ENCODE data around the gene MFSD11.

The MFSD11 gene

DNA sequence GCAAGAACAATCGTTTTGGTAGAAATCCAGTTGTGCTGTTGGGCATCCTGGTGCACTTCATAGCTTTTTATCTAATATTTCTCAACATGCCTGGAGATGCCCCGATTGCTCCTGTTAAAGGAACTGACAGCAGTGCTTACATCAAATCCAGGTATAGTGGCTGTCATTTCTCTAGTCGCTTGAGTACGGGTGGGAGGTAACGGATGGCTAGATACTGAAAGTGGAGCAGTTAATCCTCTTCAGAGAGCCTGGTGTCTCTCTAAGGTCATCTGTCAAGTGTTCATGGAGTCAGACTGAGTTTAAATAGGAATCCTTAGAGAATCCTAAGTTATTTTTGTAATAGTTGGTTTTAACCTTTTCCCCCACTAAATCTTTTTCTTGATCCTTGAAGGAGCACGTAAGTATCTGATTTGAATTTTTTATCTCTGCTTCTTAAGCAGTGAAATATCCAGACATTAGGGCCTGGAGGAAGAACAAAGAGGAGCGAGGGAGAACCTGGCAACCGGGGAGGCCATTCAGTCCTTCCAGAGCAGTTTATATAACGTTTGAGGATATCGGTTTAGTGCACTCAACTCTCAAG is 37.2 kb downstream of the MFSD11 start:
- no peak overlapping the region for H3K9ac ChIP-seq (ENCODE audit: low read depth, low read length, poor library complexity, severe bottlenecking)
- H3K79me2 ChIP-seq (ENCODE audit: insufficient read depth, low read length), result no peaks in the 10 kb centered on the region
- TF ChIP-seq EZH2phosphoT487 (IDR thresholded peaks at IDR 0.05; ENCODE audit: borderline replicate concordance), result no peak
- TF ChIP-seq CTCF (conservative IDR thresholded peaks at IDR 0.05; ENCODE audit: low read length), result no peak
- peaks cover 30% of the 10 kb centered on the region; the same call in 1 of the 2 replicates for H3K36me3 ChIP-seq (ENCODE audit: insufficient read depth, low read length)
- H3K27me3 ChIP-seq (ENCODE audit: insufficient read depth, low read length, poor library complexity, severe bottlenecking), result no peaks in the 10 kb centered on the region
- H4K20me1 ChIP-seq (ENCODE audit: insufficient read depth, low read length, poor library complexity, severe bottlenecking), result no peaks in the 10 kb centered on the region
- H3F3A ChIP-seq (ENCODE audit: low read depth), result no peaks in the 10 kb centered on the region
- peaks cover 9% of the 10 kb centered on the region for H3K4me1 ChIP-seq (ENCODE audit: insufficient read depth, low read length, poor library complexity, severe bottlenecking)
- H3K9me2 ChIP-seq (replicated peaks; ENCODE audit: low read depth, low read length), result no peaks in the 10 kb centered on the region
- no peaks in the 10 kb centered on the region for H3K9me3 ChIP-seq (ENCODE audit: insufficient read depth, low read depth, low read length)
- no peak overlapping the region for H3K4me3 ChIP-seq (ENCODE audit: low read length, poor library complexity, severe bottlenecking)
- H3K4me2 ChIP-seq (ENCODE audit: low read depth, low read length, poor library complexity, severe bottlenecking), result no peak overlapping the region
- H2AFZ ChIP-seq (ENCODE audit: low read length), result no peak overlapping the region

DNA sequence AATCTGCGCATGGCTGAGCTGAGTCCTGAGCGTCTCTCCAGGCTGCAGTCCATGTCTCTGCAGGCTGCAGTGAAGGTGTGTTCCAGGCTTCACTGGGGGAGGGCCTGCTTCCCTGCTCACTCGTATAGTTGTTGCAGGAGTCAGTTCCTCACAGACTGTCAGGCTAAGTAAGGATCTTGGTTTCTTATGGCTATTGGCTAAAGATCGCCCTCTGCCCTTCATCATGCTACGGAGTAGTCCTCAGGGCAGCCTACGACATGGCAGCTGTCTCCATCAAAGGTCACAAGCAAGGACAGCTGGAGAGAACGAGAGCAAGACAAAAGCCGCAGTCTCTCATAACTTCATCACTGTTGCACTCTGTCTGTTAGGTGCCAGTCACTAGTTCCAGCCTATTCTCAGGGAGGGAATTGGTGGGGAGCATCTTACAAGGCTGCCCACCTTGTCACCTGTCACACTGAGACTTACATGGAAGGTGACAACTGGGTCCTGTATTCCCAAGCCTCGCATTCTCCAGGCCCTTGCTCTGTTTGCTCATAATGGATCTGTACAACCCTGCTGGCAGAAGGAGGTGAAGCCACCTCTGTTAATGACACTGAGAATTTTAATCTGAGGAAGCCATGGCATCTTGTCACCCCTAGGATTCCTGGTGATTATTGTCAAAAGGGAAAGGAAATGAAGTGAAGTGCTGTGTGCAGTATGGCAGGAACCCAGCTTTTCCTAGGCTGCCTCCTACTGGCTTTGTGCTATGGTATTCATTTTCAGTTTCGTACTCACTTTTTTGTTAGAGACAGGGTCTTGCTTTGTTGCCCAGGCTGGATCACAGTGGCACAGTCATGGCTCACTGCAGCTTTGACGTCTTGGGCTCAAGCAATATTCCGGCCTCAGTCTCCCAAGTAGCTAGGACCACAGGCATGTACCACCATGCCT is 43.4 kb downstream of the MFSD11 start:
- no peaks in the 10 kb centered on the region for H3F3A ChIP-seq (ENCODE audit: low read depth)
- H4K20me1 ChIP-seq (ENCODE audit: insufficient read depth, low read length, poor library complexity, severe bottlenecking), result no peaks in the 10 kb centered on the region
- H2AFZ ChIP-seq (ENCODE audit: low read length), result no peak overlapping the region
- no peaks in the 10 kb centered on the region for H3K4me1 ChIP-seq (ENCODE audit: insufficient read depth, low read length, poor library complexity, severe bottlenecking)
- H3K27me3 ChIP-seq (ENCODE audit: insufficient read depth, low read length, poor library complexity, severe bottlenecking), result no peaks in the 10 kb centered on the region
- no peak overlapping the region for H3K4me3 ChIP-seq (ENCODE audit: low read length, poor library complexity, severe bottlenecking)
- H3K36me3 ChIP-seq (ENCODE audit: insufficient read depth, low read length), result peaks cover 24% of the 10 kb centered on the region; the same call in 1 of the 2 replicates
- TF ChIP-seq CTCF (conservative IDR thresholded peaks at IDR 0.05; ENCODE audit: low read length) (peak; percentile 30; the same call in 1 of the 2 replicates), EZH2phosphoT487 (IDR thresholded peaks at IDR 0.05; ENCODE audit: borderline replicate concordance) (no peak)
- no peak overlapping the region for H3K9ac ChIP-seq (ENCODE audit: low read depth, low read length, poor library complexity, severe bottlenecking)
- no peak overlapping the region for H3K4me2 ChIP-seq (ENCODE audit: low read depth, low read length, poor library complexity, severe bottlenecking)
- H3K9me3 ChIP-seq (ENCODE audit: insufficient read depth, low read depth, low read length), result no peaks in the 10 kb centered on the region
- H3K9me2 ChIP-seq (replicated peaks; ENCODE audit: low read depth, low read length), result no peaks in the 10 kb centered on the region
- no peaks in the 10 kb centered on the region for H3K79me2 ChIP-seq (ENCODE audit: insufficient read depth, low read length)

- H3K4me2 ChIP-seq (ENCODE audit: low read depth, low read length, poor library complexity, severe bottlenecking), result no peak overlapping the region
- H3K9ac ChIP-seq (ENCODE audit: low read depth, low read length, poor library complexity, severe bottlenecking), result no peak overlapping the region
- H3K4me3 ChIP-seq (ENCODE audit: low read length, poor library complexity, severe bottlenecking), result no peak overlapping the region
- H4K20me1 ChIP-seq (ENCODE audit: insufficient read depth, low read length, poor library complexity, severe bottlenecking), result no peaks in the 10 kb centered on the region
- no peaks in the 10 kb centered on the region for H3F3A ChIP-seq (ENCODE audit: low read depth)
- peaks cover 6% of the 10 kb centered on the region for H3K4me1 ChIP-seq (ENCODE audit: insufficient read depth, low read length, poor library complexity, severe bottlenecking)
- H3K36me3 ChIP-seq (ENCODE audit: insufficient read depth, low read length), result peaks cover 13% of the 10 kb centered on the region; the same call in 1 of the 2 replicates
- no peaks in the 10 kb centered on the region for H3K79me2 ChIP-seq (ENCODE audit: insufficient read depth, low read length)
- no peak overlapping the region for H2AFZ ChIP-seq (ENCODE audit: low read length)
- no peaks in the 10 kb centered on the region for H3K27me3 ChIP-seq (ENCODE audit: insufficient read depth, low read length, poor library complexity, severe bottlenecking)
- TF ChIP-seq CTCF (conservative IDR thresholded peaks at IDR 0.05; ENCODE audit: low read length), result no peak
- TF ChIP-seq EZH2phosphoT487 (IDR thresholded peaks at IDR 0.05; ENCODE audit: borderline replicate concordance), result no peak
- H3K9me2 ChIP-seq (replicated peaks; ENCODE audit: low read depth, low read length), result no peaks in the 10 kb centered on the region
- H3K9me3 ChIP-seq (ENCODE audit: insufficient read depth, low read depth, low read length), result no peaks in the 10 kb centered on the region
Observed at GRCh38 chr17:76783146-76783545, 45.2 kb downstream of the MFSD11 start.

All from Loucy (cell line).